HG03575 (cell line): ENCODE measurements around the gene SLC13A3.

Source experiments
- ATAC-seq: cut with Tn5 transposase; IDR thresholded peaks from one replicate; pipeline ENCODE4 v1.9.1; 2021; ENCODE audit not compliant: unreplicated experiment, insufficient number of reproducible peaks, low FRiP score; ENCODE audit errors: extremely low read depth

The SLC13A3 gene

DNA sequence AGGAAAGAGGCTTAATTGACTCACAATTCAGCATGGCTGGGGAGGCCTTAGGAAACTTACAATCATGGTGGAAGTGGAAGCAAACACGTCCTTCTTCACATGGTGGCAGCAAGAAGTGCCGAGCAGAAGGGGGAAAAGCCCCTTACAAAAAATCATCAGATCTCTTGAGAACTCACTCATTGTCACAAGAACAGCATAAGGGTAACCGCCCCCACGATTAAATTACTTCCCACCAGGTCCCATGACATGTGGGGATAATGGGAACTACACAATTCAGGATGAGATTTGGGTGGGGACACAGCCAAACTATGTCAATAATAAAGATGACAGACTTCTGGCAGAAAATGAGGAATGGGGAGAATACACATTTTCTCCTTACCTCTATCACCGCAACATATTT, 80.3 kb downstream of the SLC13A3 start:
- no peak for ATAC-seq

DNA sequence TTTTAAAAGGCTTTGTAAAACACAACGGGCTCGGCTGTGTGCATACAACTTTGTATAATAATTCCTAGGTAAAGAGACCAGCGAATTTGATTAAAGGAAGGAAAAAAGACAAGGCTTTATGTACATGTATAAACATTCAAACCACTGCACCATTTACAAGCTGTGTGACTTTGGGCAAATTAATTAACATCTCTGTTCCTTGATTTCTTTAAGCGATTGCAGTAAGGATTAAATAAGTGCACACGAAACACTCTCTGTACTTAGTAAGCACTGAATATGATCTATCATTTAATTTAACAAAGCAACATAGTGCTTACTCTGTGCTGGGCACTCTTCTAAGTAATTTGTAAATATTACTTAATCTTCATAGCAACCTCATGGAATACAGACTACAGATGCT, 81.3 kb downstream of the SLC13A3 start:
- ATAC-seq, result no peak

DNA sequence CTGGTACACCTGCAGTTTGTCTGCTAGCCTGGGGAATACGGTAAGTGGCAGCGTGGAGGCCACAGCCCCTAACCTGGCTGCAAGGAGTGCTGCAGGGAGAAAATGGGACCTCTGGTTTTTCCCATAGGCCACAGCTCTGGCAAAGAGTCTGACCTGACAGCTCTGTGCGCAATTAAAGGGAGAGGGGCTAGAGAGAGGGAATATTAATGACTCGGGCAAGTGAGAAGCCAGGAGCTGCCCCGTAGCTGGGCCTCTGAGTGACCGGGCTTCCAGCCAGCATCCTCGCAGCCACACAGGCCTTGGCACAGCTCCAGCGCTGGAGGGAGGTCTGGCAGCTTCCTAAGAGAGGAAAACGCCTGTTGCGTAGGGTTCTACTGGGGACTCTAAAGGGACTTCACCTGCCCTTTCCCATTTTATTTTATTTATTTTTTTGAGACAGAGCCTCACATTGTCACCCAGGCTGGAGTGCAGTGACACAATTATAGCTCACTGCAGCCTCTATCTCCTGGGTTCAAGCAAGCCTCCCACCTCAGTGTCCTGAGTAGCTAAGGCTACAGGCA, 82.6 kb downstream of the SLC13A3 start:
- ATAC-seq, result no peak

DNA sequence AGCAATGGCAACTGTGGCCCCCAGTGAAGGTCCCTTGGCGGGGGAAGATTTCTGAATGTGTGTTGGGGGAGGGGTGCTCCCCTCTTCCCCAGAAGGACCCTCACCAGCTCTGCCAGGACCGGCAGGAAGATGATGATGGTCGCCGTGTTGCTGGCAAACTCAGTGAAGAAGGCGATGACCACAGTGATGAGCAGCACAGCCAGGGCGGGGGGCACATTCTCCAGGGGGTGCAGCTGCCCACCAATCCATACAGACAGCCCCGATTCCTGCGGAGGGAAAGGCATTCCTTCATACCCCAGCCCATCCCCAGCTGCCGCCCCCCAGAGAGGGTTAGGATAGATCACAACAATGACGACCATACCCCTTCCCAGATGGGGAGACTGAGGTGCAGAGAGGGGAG, 85.1 kb downstream of the SLC13A3 start:
- no peak for ATAC-seq

DNA sequence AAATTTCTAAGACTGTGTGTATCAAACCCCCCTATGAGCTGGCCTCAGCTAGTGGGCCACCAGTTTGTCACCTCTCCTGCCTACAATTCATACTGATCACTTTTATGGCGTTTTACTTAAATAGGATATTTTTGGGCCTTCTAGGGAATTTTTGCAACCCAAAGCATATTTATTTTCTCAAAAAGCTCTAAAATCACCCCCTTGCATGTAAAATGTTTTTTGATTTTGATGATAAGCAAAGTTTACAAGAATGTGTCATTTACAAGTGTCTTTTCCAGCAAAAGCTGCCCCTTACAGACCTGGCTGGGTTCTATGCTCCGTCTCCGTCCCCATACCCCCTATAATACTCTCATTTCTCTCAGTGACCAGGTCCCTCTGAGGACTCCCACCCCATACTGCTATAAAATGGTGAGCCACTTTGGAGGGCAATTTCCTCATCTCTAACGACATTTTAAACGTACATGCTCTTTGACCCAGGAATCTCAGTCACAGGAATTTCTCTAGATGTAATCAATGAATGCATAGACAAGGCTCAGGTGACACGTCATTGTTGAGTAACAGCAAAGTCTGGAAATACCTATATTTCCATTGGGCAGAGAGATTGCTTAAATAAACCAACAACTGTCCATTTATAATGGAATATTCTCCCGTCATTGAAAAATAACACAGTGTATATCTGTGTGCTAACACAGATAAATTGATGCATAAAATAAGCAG, 86.9 kb downstream of the SLC13A3 start:
- no peak for ATAC-seq

DNA sequence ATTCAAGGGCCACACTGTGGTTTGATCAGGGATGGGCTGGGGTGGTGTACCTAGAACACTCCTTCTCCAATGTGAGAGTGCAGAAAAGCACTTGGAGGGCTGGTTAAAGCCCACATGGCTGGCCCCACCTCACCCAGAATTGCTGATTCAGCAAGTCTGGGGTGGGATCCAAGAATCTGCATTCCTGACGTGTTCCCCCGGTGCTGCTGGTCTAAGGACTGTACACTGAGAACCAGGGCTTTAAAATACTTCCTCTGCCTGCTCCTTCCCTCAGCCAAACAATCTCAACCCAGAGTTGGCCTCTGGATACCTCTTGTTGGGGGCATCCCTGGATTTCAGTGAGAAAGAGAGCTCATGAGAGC, 87.4 kb downstream of the SLC13A3 start:
- ATAC-seq, result no peak

DNA sequence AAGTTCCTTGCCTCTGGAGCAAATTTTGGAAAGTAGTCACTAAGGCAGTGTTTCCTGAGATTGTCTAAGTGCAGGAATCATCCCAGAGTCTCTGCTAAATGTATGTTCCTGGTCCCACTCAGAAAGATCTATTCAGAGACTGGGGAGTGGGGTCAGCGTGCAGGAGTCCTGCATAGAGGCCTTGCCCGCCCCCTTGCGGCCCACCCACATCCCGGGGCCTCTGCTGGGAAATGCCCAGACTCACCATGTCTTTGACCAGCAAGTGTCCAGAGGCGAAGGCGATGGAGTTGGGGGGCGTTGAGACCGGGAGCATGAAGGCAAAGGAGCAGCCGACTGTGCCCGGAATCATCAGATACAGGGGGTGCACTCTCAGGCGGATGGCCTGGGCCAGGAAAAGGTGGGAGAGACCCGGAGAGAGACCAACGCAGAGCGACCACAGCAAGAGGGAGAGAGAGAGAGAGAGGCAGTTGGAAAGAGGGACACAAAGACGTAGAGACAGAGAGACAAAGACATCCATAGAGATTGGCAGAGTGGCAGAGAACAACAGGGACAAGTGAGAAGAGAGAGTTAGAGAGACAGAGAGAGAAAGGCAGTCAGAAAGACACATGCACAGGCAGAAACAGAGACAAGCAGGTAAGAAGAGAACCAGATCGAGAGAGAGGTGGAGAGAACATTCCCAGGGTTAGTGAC, 87.9 kb downstream of the SLC13A3 start:
- ATAC-seq, result no peak

DNA sequence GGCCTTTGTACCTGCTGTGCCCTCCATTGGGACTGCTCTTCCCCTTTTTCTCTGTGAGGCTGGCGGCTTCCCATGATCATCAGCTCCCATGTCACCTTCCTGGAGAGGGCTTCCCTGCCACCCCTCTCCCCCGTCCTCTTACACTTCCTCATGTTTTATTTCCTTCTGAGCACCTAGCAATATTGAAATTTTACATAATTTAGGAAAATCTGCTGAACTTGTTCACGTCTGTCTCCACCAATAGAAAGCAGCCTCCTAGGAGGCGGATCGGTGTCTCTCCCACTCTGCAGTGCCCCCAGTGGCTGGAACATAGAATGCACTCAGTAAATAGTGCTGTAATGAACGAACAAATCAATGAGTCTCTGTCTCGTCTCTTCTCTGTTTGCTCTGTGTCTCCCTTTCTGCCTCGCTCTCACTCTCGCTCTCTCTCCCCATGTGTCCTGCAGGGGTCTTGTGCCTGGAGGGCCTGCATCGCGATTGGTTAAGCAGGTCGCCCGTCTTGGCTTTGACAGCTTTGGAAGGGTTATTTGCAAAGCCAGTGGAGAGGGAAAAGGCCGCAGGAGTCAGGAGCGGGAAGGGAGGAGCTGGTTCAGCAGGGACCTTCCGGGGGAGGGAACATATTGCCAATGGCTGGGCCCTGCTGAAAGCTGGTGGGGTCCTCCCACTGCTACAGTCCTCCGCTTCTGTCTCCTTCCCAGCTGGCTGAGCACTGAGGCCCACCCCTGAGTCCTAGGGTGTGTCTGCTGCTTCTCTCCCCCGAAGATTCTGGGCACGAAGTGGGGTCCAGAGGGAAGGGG, 88.7 kb downstream of the SLC13A3 start:
- ATAC-seq, result no peak

DNA sequence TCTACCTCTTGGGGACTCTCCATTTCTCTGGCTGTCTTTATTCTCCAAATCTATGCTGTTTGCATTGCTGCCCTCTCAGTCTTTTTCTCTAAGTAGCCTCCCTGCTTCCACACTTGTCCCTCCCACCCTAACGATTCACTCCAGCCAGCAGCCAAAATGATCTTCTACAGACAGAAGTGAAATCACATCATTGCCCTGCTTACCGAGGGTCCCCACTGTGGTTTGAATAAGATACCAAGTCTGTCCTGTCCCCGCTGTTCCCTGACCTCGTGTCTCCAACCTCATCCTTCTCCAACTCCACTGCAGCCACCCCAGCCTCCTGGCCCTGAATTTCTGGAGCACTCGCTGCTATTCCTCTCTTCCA, 89.3 kb downstream of the SLC13A3 start:
- no peak for ATAC-seq

DNA sequence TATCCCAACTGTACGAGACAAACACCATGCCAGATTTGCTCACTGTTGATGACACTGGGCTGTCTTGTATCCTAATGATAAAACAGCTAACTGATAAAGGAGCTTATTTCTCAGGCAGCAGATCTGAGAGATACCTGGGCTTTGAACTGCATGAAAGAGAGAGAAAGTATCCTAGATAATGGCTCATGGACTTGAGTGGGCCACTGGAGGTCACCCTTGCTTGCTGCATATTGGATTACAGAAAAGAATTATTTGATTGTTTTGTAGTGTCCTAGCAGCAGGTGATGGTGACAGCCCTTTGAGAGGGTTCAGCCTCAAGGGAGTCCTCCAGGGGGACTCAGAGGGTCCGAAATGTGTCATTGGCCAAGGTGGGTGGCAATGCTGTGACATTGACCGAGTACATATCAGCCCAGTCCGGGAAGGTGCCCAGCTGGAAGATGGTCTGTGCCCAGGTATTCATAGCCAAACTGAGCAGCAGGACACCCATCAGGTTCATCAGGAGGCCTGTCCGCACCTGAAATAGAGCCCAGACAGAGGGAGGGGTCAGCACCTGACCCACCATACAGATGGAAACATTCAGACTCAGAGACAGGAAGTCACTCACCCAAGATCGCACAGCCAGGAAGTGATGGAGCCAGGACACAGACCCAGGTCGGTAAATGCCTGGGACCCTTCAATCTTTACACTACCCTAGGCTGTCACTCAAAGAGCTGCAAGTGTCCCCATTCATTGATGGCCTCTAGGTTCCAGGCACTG, 91.4 kb downstream of the SLC13A3 start:
- no peak for ATAC-seq

DNA sequence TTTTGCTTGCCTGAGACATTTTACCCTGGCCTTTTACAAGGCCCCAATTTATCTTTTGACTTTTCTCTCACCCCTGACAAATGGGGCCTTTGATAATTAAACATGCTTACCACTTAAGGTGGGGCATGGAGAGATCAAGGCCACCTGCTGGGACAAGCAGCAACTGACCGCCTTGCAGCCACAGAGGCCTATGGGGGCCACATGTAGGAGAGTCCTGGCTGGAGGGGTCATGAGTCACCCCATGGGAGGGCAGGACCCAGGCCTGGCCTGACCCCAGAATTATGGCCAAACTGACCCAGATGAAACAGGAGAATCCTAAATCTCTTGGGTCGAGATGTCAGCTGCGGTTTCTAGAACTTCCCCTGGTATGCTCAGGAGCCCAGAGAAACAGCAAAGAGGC, 92.3 kb downstream of the SLC13A3 start:
- ATAC-seq, result no peak

DNA sequence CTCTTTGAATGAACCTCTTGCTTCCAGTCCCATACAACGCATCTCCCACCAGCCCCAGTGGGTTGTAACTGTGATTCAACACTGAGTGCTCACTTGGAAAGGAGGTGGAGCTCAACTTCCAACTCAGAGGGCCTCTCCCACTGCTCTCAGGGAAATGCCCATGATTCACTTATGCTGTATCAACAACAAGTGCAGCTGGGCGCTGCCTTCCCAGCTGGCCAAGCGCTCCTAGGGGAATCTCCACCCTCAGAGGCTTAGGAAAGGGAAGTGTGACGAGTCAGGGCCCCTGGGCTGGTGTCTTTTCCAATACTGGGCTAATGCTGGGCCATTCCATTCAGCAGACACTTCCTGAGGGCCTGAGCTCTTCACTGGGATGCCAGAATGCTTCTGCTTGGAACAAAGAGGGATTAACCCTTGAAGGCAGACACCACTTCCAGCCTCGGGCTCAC, 92.7 kb downstream of the SLC13A3 start:
- no peak for ATAC-seq

DNA sequence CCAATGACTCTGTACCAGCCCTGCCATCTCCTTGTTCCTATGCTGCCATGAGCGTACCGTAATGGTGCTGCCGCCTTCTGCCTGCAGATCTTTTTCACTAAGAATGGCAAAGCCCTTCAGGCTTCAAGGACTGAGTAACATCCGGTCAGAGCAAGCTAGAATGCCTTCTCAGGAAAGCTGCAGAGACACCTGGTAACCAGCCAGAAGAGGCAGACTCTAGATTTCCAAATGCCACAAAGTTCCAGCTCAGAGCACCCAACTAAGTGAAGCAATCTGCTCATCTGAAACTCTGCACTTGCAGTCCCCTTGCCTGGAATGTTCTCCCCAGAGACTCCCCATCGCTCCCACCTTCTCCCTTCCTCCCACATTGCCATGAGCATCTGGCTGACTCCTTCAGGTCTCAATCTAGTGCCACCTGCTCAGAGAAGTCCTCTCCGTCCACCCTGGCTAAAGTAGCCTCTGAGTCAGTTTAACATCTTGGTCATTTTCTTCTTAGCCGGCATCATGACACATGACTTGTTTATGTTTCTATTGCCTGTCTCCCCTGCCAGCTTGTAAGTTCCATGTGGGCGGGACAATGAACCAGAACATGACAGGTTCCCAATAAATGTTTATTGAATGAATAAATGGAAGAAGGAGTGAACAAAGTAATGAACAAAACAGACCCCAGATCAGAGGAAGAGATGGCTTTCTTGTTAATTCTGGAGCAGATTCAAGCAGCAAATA, 93.9 kb downstream of the SLC13A3 start:
- ATAC-seq, result no peak

DNA sequence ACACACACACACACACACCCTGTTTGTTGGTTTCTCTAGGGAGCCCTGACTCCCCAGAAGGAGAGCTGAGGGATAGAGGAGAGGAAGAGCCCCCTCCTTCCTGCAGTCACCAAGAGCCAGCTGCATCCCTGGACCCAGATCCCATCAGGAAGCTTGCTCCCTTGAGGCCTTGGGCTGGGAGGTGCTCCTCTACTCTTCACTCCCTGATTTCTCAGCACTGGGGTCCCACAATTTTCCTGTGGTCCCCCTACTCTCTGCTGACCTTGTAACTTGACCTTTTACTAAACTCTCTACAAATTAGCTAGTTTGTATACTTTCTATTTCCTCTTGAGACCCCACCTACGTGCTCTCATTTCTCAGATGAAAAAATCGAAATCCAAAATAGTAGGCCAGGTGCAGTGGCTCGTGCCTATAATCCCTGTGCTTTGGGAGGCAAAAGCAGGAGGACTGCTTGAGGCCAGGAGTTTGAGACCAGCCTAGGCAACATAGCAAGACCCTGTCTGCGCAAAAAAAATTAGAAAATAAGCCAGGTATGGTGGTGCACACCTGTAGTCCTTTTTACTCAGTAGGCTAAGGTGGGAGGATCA, 95.8 kb downstream of the SLC13A3 start:
- no peak for ATAC-seq

DNA sequence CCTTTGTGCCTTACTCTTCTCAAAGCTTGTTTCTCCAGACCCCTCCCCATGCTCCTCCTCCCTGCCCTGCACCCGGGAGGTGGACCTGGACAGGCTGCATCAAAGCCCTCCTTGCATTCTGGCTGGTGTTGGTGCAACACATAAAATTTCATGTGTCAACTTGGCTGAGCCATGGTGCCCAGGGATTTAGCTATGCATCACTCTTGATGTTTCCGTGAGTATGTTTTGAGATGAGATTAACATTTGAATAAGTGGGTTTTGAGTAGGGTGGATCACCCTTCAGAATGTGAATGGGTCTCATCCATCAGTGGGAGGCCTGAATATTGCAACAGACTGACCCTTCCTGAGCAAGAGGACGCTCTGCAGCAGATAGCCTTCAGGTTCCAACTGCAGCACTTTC, 96.4 kb downstream of the SLC13A3 start:
- ATAC-seq, result no peak

DNA sequence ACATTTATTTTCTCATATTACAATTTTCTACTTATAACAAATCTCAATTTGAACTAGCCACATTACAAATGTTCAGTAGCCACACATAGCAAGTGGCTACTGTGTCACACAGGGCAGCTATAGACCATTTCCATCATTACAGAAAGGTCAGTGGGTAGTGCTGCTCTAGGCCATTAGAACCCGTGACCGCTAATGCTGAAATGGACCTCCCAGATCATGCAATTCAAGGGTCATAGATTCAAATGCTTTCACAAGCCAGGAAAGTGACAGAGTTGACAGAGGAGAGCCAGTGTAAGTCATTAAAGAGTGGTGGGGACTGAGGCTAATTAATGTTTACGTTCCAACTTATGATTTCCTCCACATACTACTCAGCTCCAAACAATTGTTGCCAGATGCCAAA, 97.3 kb downstream of the SLC13A3 start:
- ATAC-seq, result no peak

DNA sequence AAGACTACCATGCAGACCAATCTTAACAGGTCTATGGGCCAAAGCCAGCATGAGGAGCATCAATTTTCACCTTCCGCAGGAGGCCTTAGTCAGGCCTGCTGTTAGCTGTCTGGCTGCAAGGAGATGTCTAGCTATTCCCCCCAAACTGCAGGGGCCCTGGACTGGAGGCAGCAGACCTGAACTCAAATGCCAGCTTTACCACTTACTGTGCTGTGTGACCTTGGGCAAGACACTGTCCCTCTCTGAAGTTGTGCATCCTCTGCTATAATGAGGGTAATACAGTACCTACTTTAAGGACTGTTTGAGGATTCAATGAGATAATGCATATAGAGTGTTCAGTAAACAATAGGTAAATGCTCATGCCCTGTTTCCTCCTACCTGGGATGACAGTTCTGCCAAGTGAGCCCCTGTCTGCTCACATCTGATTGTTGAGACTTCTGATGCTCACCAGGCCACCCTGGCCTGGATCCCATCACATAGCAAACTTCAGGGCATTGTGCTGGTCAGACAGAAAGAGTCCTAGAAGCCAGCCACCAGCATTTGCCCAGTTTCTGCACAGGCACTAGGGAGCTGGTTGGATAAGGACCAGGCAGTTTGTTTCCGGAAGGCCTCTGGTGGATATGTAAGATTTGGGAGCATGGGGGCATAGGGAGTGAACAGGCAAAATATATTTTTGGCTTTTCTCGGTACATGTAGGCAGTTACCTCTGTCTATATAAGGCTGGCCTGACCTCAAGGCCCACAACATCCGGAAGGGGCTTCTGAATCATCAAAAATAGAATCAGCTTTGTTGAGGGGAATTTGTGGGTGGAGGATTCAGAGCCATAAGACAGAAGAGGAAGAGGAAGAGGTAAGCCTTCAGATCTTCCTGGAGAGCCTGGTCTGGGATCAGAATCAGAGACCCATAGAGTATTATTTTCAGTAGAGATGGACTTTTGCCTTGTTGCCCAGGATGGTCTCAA, 98.5 kb downstream of the SLC13A3 start:
- ATAC-seq, result no peak
